ENCODE measurements around the gene C1orf174. TPM values are rescaled to one million over a fixed set of nuclear protein-coding genes. Genes with fewer than 3 reads are reported as not detected.

The C1orf174 gene
- total and polyA plus RNA-seq, 2 of the 4 experiments (the other 2 are of a cell fraction) = 26.7 to 45.7 TPM

DNA sequence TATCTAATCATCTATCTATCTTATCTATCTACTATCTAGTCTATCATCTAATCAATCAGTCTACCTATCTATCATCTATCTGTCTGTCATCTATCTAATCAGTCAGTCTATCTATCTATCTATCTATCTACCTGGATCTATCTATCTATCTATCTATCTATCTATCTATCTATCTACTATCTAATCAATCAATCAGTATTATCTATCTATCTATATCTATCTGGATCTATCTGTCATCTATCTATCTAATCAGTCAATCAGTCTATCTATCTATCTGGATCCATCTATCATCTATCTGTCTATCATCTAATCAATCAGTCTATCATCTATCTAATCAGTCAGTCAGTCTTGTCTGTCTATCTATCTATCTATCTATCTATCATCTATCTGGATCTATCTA lies 26.9 kb upstream of the C1orf174 start:
- H3K27ac ChIP-seq (ENCODE audit: insufficient read depth, low read length) = no peak overlapping the region
- no peak overlapping the region for H3K4me2 ChIP-seq (ENCODE audit: low read depth, low read length)
- no peak overlapping the region for H3K4ac ChIP-seq (ENCODE audit: low read depth, low read length)
- peaks cover 11% of the 10 kb centered on the region; the same call in 1 of the 2 replicates for H3K9me3 ChIP-seq (ENCODE audit: control insufficient read depth, insufficient read depth, low read length)
- H3K9ac ChIP-seq (ENCODE audit: low read depth, low read length) = no peak overlapping the region
- H3K56ac ChIP-seq (ENCODE audit: extremely low read depth, insufficient read depth, low read length) = no peak overlapping the region
- POLR2A ChIA-PET (ENCODE audit: unreplicated experiment) = no interaction called here
- H3K23ac ChIP-seq (ENCODE audit: low read depth, low read length) = no peak overlapping the region
- CTCF ChIA-PET = no interaction called here
- no peak overlapping the region for H4K5ac ChIP-seq (ENCODE audit: low read depth, low read length)
- H2BK5ac ChIP-seq (ENCODE audit: low read depth, low read length, poor library complexity, severe bottlenecking) = no peak overlapping the region
- DNase-seq (no peak), ATAC-seq (ENCODE audit: low read depth) (no peak)
- H3K79me1 ChIP-seq (ENCODE audit: low read depth in 1 of 2, low read length in 2 of 2) = no peaks in the 10 kb centered on the region
- H3K9me1 ChIP-seq (ENCODE audit: insufficient read depth, low read length) = no peaks in the 10 kb centered on the region
- no peak overlapping the region for H2AFZ ChIP-seq (replicated peaks; ENCODE audit: low read length, poor library complexity)
- H3K4me1 ChIP-seq (ENCODE audit: control insufficient read depth, insufficient read depth, low read length) = no peaks in the 10 kb centered on the region
- H3K18ac ChIP-seq (ENCODE audit: low read depth, low read length) = no peak overlapping the region
- no peak overlapping the region for H4K91ac ChIP-seq (ENCODE audit: insufficient read depth, low read depth, low read length)
- dilution Hi-C loops (cut with HindIII; ENCODE audit: low sequenced_read_pairs, unreplicated experiment) (no loop called here), intact Hi-C loops (cut with micrococcal nuclease) (no loop called here), in situ Hi-C loops (cut with MboI; ENCODE audit: low sequenced_read_pairs) (no loop called here)
- H3K4me3 ChIP-seq (ENCODE audit: insufficient read depth, low read depth, low read length) = no peak overlapping the region
- H3K36me3 ChIP-seq (ENCODE audit: control insufficient read depth, insufficient read depth, low read length) = no peaks in the 10 kb centered on the region
- H3K27me3 ChIP-seq (ENCODE audit: control insufficient read depth, insufficient read depth, low read length) = no peaks in the 10 kb centered on the region
- no peak overlapping the region for H2BK120ac ChIP-seq (ENCODE audit: low read depth, low read length)
- no TSS peak for BruUV-seq (replicated peaks)
- H2BK20ac ChIP-seq (ENCODE audit: low read depth, low read length) = no peak overlapping the region
- H4K20me1 ChIP-seq (ENCODE audit: insufficient read depth, low read length) = no peaks in the 10 kb centered on the region
- H2AK9ac ChIP-seq (replicated peaks; ENCODE audit: low read depth, low read length, poor library complexity) = no peak overlapping the region
- H2BK15ac ChIP-seq (ENCODE audit: low read depth, low read length) = no peak overlapping the region
- no peak overlapping the region for H4K8ac ChIP-seq (ENCODE audit: low read depth in 2 of 2, low read length in 2 of 2)
- TF ChIP-seq, protein P1, sequence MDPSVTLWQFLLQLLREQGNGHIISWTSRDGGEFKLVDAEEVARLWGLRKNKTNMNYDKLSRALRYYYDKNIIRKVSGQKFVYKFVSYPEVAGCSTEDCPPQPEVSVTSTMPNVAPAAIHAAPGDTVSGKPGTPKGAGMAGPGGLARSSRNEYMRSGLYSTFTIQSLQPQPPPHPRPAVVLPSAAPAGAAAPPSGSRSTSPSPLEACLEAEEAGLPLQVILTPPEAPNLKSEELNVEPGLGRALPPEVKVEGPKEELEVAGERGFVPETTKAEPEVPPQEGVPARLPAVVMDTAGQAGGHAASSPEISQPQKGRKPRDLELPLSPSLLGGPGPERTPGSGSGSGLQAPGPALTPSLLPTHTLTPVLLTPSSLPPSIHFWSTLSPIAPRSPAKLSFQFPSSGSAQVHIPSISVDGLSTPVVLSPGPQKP (IDR thresholded peaks at IDR 0.05; ENCODE audit: borderline replicate concordance, low read depth, low read length) = no peak
- TF ChIP-seq BHLHE40 (IDR thresholded peaks at IDR 0.05; ENCODE audit: low read depth, low read length) (no peak), RCOR1 (IDR thresholded peaks at IDR 0.05; ENCODE audit: insufficient replicate concordance, low read length) (no peak), MXI1 (IDR thresholded peaks at IDR 0.05; ENCODE audit: borderline replicate concordance, low read depth, low read length) (no peak), NFE2L2 (IDR thresholded peaks at IDR 0.05; ENCODE audit: low read depth, low read length) (no peak), RFX5 (IDR thresholded peaks at IDR 0.05; ENCODE audit: low read depth, low read length) (no peak), CHD1 (IDR thresholded peaks at IDR 0.05; ENCODE audit: low read depth, low read length) (no peak), SMC3 (IDR thresholded peaks at IDR 0.05; ENCODE audit: low read depth, low read length) (no peak), MAZ (IDR thresholded peaks at IDR 0.05; ENCODE audit: borderline replicate concordance, low read depth, low read length) (no peak), CEBPB (IDR thresholded peaks at IDR 0.05; ENCODE audit: low read depth, low read length) (no peak)
- H3K14ac ChIP-seq (replicated peaks; ENCODE audit: low read depth, low read length) = no peak overlapping the region
- no peak overlapping the region for H2AK5ac ChIP-seq (ENCODE audit: low read depth, low read length)

All from IMR-90 (cell line).